ENCODE measurements around the gene FCAMR.

The FCAMR gene

GRCh38 chr1:206998816-206999215, 28.6 kb upstream of the FCAMR start:
- no peak overlapping the region for H3K4me3 ChIP-seq (ENCODE audit: low read depth, low read length)

- H3K4me3 ChIP-seq (ENCODE audit: low read depth, low read length), result no peak overlapping the region
Measured at GRCh38 chr1:206992790-206993189, 22.5 kb upstream of the FCAMR start.

DNA sequence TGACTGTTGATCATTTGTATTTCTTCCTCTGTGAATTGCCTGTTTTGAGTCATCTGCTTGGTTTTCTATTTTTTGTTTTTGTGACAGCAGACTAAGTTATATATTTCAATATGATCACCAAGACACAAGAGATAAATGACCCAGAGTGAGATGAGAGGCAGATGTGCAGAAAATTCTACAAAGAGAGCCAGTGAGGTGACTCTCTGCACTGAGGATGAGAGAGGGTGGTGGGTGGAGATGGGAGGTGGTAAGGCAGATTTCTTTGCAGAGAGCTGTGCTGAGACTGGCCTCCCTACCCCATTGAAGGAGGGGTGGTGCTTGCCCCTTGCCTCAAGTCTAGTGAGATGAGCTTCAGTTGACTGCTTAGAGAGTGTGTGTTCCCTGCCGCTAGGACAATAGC, 17.6 kb upstream of the FCAMR start:
- no peak overlapping the region for H3K4me3 ChIP-seq (ENCODE audit: low read depth, low read length)

DNA sequence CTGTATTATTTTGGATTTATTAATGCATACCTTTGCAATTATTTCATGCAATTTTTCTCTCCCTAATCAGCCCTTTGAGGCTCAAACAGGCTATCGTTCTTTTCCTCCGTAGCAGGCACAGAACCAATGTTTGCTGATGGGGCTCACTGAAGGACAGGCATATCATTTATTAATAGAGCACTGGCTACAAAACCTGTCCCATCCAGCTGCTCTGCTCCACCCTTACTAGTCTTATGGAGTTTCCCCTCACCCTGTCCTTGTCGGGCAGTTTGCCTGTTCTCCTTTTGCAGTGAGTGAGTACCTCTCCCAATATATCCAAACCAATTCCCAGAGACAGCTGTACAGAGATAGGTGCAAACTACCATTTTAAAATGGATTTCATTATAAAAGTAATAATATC, 16.6 kb upstream of the FCAMR start:
- H3K4me3 ChIP-seq (ENCODE audit: low read depth, low read length), result no peak overlapping the region

DNA sequence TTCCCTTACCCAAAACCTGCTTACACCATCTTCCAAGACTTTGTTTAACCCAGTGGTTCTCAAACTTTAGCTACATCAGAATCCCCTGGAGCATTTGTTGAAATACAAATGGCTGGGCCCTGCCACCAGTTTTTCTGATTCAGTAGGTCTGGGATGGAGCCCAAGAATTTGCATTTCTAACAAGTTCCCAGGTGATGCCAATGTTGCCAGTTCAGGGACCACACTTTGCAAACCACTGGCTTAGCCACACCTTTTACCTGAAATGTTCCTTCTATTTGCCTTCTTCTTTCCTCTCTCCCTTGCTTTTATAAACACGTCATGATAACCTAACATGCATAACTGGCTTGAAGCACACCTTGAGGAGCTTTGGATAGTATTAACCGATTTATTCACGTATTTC, 16.1 kb upstream of the FCAMR start:
- H3K4me3 ChIP-seq (ENCODE audit: low read depth, low read length), result no peak overlapping the region

- H3K4me3 ChIP-seq (ENCODE audit: low read depth, low read length), result no peak overlapping the region
Measured at GRCh38 chr1:206985162-206985749, 15.0 kb upstream of the FCAMR start.

DNA sequence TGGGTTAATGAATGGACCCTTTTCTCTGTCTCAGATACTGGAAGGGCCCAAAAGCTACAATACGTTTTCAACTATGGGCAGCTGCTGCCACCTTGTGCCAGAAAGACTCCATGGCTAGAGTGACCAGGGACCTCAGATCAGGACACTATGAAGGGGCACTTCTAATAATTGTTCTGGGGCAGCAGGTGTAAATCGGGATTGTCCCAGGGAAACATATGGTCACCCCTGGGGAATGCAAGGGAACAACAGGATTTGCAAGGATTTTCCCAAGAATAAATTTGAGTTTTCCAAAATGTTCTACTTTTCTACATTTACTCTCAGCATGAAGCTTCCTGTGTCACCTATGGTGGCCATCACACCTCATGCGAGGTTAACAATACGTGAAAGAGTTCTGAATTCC, 12.0 kb upstream of the FCAMR start:
- no peak overlapping the region for H3K4me3 ChIP-seq (ENCODE audit: low read depth, low read length)

DNA sequence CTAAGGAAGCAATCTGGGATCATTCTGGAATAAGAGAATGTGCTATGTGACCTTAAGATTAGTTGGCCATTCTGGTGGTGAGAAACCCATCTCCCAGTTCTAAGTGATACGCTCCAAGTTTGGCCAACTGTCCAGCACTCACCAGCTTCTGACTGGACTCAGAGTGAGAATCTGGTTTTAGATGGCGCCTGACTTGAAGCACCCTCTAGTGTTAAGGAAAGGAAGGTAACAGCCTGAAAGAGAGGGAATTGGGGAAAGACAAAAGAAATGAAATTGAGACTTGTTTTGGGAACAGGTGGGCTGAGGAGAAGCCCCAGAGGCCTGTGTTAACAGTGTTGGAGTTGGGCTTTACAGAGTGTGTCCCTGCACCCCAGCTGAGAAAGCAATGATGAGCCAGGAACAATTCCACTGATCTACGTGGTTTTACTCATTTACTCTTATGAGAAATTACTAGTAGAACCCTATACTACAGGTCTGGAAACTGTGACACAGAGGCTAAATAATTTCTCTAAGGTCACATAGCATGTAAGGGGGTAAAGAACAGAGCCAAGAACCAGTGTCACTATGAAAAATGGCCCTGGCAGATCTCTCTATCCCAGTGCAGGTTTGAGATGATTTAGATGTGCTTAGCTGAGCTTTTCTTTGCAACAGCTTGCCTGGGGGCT, 9.3 kb upstream of the FCAMR start:
- H3K4me3 ChIP-seq (ENCODE audit: low read depth, low read length), result no peak overlapping the region

DNA sequence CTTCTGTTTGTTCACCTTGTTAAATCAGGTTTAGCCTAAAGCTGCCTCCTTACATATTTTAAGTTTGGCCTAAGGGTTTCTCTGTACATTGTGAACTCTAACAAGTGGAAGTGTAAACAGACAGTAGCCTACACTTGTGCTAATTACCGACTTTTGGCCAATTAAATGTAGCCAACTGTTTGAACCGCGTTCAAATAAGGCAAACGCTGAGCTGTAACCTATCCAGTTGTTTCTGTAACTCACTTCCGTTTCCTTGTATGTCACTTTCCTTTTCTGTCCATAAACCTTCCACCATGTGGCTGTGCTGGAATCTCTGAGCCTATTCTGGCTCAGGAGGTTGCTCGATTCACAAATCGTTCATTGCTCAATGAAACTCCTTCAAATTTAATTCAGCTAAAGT, 8.0 kb upstream of the FCAMR start:
- no peak overlapping the region for H3K4me3 ChIP-seq (ENCODE audit: low read depth, low read length)

- no peak overlapping the region for H3K4me3 ChIP-seq (ENCODE audit: low read depth, low read length)
Measured at GRCh38 chr1:206975306-206975705, 5.0 kb upstream of the FCAMR start.

DNA sequence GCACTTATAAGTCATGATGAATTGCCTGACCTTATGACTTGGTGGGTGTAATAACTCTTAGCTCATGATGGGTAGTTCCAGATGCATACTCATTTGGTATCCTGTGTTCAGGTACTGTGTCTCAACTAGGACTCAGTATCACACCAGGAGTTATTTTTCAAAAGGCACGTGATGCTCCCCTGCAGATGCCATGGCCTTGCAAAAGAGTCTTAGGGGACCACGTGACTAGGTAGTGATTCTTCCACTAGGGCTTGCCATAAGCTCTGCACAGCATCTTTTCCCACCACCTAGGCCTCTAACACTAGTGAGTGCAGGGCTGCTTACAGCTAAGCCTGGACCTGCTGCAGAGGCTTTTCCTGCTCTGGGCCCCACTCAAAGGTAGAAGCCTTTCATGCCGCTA, 3.9 kb upstream of the FCAMR start:
- no peak overlapping the region for H3K4me3 ChIP-seq (ENCODE audit: low read depth, low read length)

DNA sequence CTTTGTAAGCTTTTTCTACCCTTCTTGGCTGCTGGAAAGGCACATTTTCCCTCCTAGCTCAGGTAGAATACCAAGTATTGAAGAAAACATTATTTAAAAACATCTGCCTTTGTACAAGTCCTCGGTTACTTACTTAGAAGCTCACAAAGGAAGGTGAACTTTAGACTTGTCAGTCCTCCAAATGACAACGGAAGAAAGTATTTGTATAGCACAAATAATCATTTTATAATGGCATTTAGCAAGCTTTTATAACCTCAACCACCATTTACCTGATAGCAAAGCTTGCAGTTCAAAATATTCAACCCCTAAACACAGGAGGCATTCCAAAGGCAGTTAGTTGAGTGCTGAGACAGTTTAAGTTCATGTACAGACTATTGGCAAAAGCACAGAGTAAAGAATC, 2.5 kb upstream of the FCAMR start:
- H3K4me3 ChIP-seq (ENCODE audit: low read depth, low read length), result no peak overlapping the region

DNA sequence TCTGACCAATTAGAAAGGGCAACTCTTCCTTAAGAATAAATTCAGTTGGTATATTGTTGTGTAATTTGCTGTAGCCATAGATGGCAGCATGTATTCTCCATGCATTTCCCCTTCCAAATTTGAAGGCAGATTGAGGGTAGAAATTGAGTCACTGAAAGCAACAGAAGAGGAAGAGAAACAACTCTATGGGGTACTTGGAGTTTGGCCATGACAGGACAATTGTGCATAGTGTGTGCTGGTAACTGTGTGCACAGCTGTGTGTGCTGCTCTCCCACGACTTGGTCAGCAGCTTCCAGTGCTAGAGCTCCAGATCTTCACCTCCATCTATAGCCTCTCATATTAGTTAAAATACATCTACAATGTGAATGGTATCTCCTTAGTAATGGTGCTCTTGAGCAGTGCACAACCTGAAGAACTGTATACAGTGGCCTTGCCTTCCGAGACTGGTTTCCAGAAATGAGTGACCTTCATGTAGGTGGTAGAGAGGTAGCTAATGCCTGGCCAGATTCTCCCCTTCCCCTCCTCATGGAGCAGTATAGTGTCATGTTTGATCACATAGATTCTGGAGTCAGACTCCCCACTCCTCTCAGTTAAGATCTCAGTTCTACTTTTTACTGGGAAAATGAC, 882 bp upstream of the FCAMR start:
- no peak overlapping the region for H3K4me3 ChIP-seq (ENCODE audit: low read depth, low read length)

GRCh38 chr1:206969090-206969489, 1.2 kb downstream of the FCAMR start:
- no peak overlapping the region for H3K4me3 ChIP-seq (ENCODE audit: low read depth, low read length)

DNA sequence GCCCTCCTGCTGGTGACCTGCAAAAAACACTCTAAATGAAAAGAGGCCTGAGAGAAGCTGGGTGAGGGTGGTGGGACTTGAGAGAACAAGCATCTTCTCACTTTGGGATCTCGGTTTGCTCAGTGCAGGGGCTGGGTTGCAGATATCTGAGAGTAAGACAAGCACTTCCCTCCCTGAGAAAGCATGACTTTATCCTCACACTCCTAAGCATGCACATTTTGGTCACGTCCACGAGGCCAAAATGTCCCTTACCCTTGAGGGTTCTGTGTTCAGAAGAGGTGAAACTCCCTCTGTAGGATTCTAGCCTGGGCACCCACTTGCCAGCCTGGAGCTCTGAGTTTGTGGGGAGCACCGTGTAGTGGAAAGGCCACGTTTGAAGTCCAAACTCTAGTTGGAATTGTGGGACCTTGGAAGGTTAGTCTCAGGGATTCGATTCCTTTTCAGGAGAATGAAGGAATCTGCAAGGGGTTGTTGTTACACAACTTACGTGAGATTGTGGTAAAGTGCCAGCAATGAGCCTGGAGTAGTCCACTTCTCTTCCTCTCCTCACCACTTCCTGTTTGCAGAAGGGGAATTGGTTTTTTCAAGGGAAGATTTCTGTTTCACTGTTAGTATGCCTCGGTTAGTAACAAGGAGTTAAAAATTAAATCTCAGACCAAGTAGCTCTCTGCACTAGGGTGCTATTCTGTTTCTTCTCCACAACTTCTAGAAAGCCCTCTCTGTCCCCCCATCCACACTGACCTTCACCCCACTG, 3.0 kb downstream of the FCAMR start:
- no peak overlapping the region for H3K4me3 ChIP-seq (ENCODE audit: low read depth, low read length)

DNA sequence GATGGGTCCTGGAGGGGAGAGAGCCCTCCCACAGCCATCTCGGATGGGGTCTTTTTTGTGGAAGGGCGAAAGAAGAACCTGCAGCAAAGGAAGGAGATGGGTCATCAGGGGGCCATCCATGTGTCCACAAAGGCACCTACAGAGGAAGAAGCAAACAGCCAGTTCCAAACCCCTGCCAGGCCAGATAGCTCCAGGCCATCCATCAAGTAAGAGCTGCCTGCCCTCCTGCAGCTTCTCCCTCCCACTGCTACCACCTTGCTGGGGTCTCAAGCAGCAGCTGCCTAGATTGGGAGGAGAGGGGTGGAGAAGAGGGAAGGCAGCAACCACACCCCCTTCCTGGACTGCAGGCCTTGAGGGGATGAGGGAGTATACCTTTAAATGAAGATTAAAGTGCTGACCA, 4.5 kb downstream of the FCAMR start:
- H3K4me3 ChIP-seq (ENCODE audit: low read depth, low read length), result no peak overlapping the region

GRCh38 chr1:206963740-206964139, 6.5 kb downstream of the FCAMR start:
- H3K4me3 ChIP-seq (ENCODE audit: low read depth, low read length), result no peak overlapping the region

DNA sequence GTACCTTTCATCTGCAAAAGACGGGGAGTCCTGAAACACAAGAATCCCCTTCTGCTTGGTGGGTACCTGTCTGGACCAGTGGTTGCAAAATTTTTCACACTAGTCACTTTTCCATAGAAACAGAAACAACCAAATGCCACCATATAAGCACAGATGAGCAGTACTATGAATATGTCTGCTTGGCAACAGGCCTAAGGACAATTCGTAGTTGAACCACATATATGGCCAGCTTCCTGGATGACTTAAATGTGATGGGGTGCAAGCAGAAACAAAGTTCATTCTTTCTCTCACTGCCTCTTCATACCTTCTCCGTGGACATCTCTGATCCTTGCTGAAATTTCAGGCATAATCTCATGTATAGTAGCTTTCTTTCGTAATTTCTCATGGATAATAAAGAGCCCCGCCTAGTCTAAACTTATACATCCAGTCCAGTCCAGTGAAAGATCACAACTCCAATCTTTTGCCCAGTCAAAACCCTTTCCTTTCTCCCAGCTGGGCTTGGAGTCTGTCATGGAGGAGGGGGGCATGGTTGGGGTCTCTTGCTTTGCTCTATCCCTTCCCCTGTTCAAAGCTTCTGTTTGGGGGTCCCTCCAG, 7.0 kb downstream of the FCAMR start:
- H3K4me3 ChIP-seq (ENCODE audit: low read depth, low read length), result no peak overlapping the region

DNA sequence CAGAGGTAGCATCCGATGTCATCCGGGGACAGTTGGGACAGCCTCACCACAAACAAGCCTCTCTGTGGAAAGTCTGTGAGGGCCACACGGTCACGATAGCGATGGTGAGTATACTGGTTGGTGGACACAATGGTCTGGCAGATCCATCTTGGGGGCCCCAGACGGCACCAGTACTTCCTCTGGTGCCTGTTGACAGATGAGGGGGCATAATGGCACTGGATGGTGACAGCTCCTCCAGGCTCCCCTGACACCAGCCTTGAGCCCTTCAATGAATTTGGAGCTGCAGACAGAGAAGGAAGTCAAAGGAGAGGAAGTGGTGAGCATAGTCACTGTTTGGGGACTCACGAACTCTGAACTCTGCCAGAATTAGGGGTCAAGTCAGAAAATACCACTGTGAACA, 8.0 kb downstream of the FCAMR start:
- H3K4me3 ChIP-seq (ENCODE audit: low read depth, low read length), result no peak overlapping the region

- no peak overlapping the region for H3K4me3 ChIP-seq (ENCODE audit: low read depth, low read length)
Measured at GRCh38 chr1:206961668-206962067, 8.6 kb downstream of the FCAMR start.

DNA sequence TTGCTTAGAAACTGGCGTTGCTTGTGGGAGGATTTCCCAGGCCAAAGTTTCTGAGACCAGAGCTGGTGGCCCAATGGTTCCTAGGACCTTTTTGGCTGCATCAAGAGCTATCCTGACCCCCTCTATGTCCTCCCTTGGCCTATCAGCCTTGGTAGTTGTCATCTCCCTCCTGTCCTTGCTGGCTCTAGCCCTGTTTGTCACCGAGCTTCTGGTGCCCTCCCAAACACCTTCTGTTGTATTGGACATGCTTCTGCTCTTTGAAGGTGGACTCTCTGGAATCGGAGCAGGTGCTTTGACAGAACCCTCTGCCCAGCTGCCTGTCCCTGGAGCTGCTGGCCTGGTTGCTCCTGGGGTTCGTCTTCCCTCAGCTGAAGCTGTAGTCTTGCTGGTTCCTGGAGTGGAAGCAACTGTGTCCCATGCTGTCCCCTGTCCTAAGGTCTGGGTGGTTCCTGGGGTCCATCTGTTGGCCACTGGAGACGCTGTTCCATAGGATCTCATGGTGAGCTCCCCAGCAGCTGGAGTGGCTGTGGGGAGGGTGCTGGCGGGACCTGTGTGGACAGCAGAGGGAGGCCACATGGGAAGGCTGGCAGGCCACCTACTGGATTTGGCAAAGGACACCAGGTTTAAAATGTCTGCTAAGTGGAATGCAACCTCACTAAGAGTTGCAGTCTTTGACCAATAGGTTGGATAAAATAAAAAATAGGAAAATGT, 9.4 kb downstream of the FCAMR start:
- no peak overlapping the region for H3K4me3 ChIP-seq (ENCODE audit: low read depth, low read length)

Data from iPS-11a (cell line).